Skeletal muscle satellite cell (primary cell): ENCODE measurements around the gene TCEAL7. TPM values are rescaled to one million over a fixed set of nuclear protein-coding genes. Genes with fewer than 3 reads are reported as not detected.

Experiments used
- H3K27me3 ChIP-seq: 2 replicates; pipeline ENCODE4 v1.7.0; 2013; ENCODE audit warnings: low read length; ENCODE audit not compliant: control insufficient read depth, insufficient read depth
- H3K36me3 ChIP-seq: 2 replicates; pipeline ENCODE4 v1.7.0; 2013; ENCODE audit warnings: mild to moderate bottlenecking, control low read depth, low read length; ENCODE audit not compliant: insufficient read depth
- H3K4me1 ChIP-seq: 2 replicates; pipeline ENCODE4 v1.7.0; 2013; ENCODE audit warnings: low read length; ENCODE audit not compliant: control insufficient read depth, insufficient read depth
- H3K4me2 ChIP-seq: 2 replicates; pipeline ENCODE4 v1.7.0; 2013; ENCODE audit warnings: mild to moderate bottlenecking, low read length
- H3K4me3 ChIP-seq: 2 replicates; pipeline ENCODE4 v1.7.0; 2013; ENCODE audit warnings: low read length
- H3K9ac ChIP-seq: 2 replicates; pipeline ENCODE4 v1.7.0; 2013; ENCODE audit warnings: mild to moderate bottlenecking, low read depth, low read length, moderate library complexity
- H3K9me3 ChIP-seq: replicated peaks from 2 replicates; pipeline ENCODE4 v1.7.0; 2013; ENCODE audit warnings: mild to moderate bottlenecking, control low read depth, low read length
- small RNA-seq: library from RNA; depleted of rRNA; stranded (forward); fragments of <200 nt; gene quantifications from one replicate; pipeline ENCODE3, GENCODE V24; 2012

The TCEAL7 gene

DNA sequence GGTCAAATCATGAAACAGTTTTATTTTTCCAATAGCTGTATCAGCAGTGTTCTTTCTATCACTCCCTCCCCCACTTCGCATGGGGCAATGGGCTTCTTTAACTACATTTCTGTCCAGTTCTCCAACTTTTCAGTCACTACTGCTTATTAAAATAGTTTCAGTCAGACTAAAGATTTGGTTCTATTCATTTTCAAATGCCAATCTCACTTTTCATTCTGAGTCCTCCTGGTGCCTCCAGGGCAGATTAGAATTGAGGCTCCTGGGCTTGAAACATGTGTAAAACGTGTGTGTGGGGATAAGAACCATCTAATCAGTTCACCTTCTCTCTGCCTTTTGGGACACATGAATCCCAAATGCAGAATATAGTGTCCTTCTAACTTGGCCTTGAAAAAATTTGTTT is 42.8 kb downstream of the TCEAL7 start:
- Histone ChIP-seq H3K9ac (peak overlapping the region; percentile 43), H3K4me1 (peaks cover 31% of the 10 kb centered on the region), H3K4me3 (no peak overlapping the region), H3K27me3 (no peaks in the 10 kb centered on the region), H3K4me2 (no peak overlapping the region), H3K36me3 (peaks cover 6% of the 10 kb centered on the region), H3K9me3 (no peaks in the 10 kb centered on the region)

DNA sequence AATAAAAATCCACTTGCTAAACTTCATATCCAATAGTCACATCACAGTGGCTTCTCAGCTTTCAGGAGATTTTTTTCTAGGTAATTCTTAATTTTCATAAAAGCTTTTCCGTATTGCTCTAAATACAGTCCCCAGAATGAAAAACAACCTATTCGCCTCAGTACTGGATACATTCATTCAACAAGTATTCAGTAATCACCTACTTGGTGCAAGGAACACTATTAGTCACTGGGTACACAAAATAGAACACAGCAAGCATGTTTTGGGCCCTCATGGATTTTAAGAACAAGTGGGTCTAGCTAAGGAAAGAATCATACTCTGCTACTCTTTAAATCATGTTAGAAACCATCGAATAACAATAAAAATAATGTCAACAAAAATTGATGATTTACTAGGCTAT is 43.5 kb downstream of the TCEAL7 start:
- Histone ChIP-seq H3K27me3 (no peaks in the 10 kb centered on the region), H3K9me3 (no peaks in the 10 kb centered on the region), H3K4me2 (peak overlapping the region; percentile 5), H3K4me3 (no peak overlapping the region), H3K36me3 (peaks cover 7% of the 10 kb centered on the region), H3K4me1 (peaks cover 31% of the 10 kb centered on the region), H3K9ac (peak overlapping the region; percentile 43)

DNA sequence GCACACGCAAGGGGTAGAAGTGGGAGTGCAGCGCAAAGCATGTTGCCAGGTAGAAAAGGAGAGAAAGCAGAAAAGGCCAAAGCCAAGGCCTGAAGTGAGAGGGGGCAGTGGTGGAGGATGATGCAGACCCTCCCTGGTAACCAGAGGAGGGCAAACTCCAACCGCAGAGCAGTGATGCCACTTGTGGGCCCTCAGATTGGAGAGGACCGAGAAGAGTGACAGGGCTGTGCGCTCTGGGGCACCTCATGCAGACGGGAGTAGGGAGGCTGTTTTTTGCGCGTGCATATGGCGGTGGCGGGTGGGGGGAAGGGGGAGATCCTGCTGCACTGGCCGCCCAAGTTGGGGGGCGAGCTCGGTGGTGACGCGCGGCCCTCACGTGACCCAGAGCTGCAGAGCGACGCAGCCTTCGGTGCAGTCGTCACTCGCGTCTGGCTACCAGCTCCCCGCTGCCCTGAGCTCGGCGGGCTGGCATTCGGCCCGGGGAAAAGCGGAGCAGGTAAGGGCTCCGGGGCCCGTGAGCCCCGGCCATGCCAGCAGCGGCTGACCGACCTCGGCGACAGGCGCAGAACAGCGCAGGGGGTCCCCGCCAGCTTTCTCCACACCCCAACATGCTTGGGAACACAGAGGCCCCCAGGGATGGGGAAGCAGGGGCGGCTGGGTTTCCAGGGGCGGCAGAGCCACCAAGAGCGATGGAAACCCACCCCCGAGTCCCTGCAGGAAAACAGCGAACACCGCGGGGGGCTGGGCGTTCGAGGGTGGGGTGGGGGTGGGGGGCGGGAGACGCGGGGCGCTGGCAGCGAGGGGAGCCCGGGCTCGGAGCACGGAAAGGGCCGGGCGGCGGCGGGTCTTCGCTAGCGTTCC is 46.3 kb downstream of the TCEAL7 start, which contains the start of gene BEX3:
Gene BEX3, plus strand, starts transcription at position 421 of the 861 bp plus-strand sequence. CDS start 984 bp downstream, outside the sequence.
- H3K4me2 ChIP-seq, result peak within 1 kb of the TSS; percentile 91
- H3K9ac ChIP-seq, result peak within 1 kb of the TSS; percentile 97
- H3K9me3 ChIP-seq, result no peaks in the 10 kb centered on the region
- H3K4me3 ChIP-seq, result peak within 1 kb of the TSS; percentile 87
- peaks cover 41% of the 10 kb centered on the region for H3K4me1 ChIP-seq
- H3K27me3 ChIP-seq, result no peaks in the 10 kb centered on the region
- H3K36me3 ChIP-seq, result peaks cover 7% of the 10 kb centered on the region

DNA sequence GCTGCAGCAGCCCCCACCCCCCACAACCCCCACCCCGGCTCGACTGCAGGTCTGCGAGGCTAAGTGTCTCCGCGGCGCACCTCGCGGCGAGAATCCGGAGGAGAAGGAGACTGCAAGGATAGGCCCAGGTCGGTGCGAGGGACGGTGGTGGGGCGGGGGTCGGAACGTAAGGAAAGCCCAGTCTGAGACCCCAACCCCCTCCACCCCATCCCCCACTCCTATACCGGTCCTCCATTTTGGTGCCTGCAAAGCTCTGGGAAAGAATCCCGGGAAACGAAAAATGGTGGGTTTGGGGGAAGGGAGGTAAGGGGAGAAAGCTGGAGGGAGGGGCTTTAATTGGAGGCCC is 46.9 kb downstream of the TCEAL7 start:
- peaks cover 7% of the 10 kb centered on the region for H3K36me3 ChIP-seq
- H3K9ac ChIP-seq, result peak overlapping the region; percentile 97
- peaks cover 41% of the 10 kb centered on the region for H3K4me1 ChIP-seq
- no peaks in the 10 kb centered on the region for H3K27me3 ChIP-seq
- peak overlapping the region; percentile 87 for H3K4me3 ChIP-seq
- peak overlapping the region; percentile 90 for H3K4me2 ChIP-seq
- no peaks in the 10 kb centered on the region for H3K9me3 ChIP-seq

DNA sequence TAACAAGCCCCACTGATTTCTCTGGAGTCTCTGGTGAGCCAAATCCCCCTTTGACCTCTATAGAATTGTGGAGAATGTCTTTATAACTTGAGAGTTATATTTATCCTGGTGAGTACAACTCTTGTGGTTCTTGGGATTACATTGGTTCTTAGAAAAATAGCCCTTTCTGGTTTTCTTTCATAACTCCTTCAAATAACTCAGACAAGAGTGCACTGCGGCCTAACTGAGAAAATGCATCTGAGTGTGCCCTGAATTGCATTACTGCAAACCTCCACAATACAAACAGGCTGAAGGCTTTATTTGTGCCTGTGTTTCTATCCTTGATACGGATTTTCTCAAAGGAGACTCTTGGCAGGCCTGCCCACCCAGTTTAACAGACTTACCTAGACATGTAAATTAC is 49.0 kb downstream of the TCEAL7 start:
- Histone ChIP-seq H3K9ac (no peak overlapping the region), H3K4me2 (no peak overlapping the region), H3K27me3 (no peaks in the 10 kb centered on the region), H3K4me1 (peaks cover 27% of the 10 kb centered on the region), H3K9me3 (no peaks in the 10 kb centered on the region), H3K36me3 (peaks cover 7% of the 10 kb centered on the region), H3K4me3 (no peak overlapping the region)

Small RNAs within 50 kb of the gene (small RNA-seq; reads per million reads assigned to genes)
- gene Z92846.1, result not detected
